Measurements from ENCODE around the gene KCTD16.

KCTD16 gene

GRCh38 chr5:144531188-144531587 is 360.5 kb downstream of the KCTD16 start:
- DNase-seq (ENCODE audit: low read depth), result no peak
